GM15510 (cell line): Measurements from ENCODE around the gene PLXNA4.

Experiments
- POLR2A ChIP-seq: IDR thresholded peaks from 3 replicates; pipeline ENCODE4 v1.6.1; 2011; ENCODE audit warnings: borderline replicate concordance; ENCODE audit not compliant: insufficient read length; ENCODE audit errors: extremely low read depth

Gene PLXNA4

DNA sequence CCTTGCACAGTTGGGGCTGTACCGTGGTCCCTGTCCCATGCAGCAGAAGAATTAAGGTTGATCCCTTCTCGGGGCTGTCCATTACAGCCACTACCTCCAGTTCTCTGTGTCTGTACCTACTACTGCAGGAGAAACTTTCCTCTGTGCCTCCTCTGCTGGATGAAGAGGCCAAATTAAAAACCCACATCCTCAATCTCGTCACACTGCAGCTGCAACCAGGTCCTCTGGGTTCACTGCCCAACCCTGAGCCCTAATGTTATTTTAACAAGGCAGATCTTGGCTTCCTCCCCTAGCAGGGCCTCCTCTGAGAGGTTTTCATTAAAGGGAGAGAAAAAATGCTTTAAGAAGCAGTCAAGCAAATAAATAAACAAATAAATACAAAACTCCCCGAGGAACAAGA, 66.6 kb downstream of the PLXNA4 start:
- TF ChIP-seq POLR2A = no peak

- TF ChIP-seq POLR2A = no peak
Observed at GRCh38 chr7:132508724-132509353, 67.4 kb downstream of the PLXNA4 start.

- no peak for TF ChIP-seq POLR2A
Observed at GRCh38 chr7:132504852-132505251, 71.4 kb downstream of the PLXNA4 start.

DNA sequence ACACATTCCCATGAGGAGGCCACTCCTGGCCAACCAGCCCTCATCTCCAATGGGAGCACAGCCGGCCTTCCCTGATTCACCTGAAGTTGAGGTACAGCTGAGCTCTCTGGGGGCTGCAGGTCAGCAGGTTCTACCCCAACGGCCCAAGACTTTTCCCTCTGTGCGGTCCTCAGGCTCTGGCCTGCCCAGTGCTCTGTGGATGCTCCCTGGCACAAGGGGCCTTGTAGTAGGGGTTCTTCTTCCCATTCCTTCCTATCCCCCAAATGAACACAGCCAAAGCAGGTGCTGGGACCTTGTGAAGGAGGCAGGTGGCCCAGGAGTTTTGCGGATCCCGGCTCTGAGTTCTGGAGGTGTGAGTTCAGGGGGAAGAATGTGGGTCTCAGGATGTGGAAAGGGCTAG, 72.2 kb downstream of the PLXNA4 start:
- TF ChIP-seq POLR2A = no peak

- no peak for TF ChIP-seq POLR2A
Observed at GRCh38 chr7:132503415-132503814, 72.9 kb downstream of the PLXNA4 start.

DNA sequence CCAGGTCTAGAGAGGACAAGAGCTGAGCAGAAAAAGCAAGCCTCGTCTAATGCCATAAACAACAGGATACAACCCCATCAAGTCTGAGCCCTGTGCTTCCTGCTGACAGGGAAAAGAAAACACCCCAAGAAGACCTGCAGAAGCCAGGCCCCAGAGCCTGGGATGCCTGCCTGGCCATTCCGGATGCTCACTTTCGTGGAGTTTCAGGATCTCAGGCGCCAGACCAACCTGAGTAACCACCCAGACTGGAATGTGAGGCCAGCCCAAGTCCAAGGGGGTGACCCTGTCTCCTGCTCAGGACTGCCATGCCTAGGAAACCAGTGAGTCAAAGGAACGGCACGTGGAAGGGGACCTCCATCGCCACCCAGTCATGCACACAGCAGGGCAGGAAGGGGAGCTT, 74.3 kb downstream of the PLXNA4 start:
- TF ChIP-seq POLR2A = no peak

- TF ChIP-seq POLR2A = no peak
Observed at GRCh38 chr7:132500727-132501440, 75.4 kb downstream of the PLXNA4 start.

DNA sequence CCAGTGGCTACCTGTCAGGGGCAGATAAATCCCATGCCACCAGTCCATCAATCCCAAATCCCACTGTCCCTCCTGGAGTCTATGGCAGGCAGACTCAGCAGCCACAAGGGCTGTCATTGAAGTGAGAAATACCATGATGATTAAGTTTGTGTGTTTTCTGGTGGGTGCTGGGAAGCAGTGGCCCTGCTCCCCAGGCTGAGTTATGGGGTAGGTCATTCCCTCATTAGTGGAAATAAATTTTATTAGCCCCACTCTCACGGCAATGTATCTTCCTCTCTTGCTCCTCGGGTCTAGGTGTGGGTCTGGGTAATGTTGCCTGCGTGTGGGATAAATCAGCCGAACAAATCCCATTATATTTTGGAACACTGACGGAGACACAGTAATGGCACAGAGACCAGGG, 76.8 kb downstream of the PLXNA4 start:
- no peak for TF ChIP-seq POLR2A

- no peak for TF ChIP-seq POLR2A
Observed at GRCh38 chr7:132499065-132499464, 77.2 kb downstream of the PLXNA4 start.

- TF ChIP-seq POLR2A = no peak
Observed at GRCh38 chr7:132498319-132498718, 78.0 kb downstream of the PLXNA4 start.

GRCh38 chr7:132497098-132497497, 79.2 kb downstream of the PLXNA4 start:
- no peak for TF ChIP-seq POLR2A

GRCh38 chr7:132495936-132496335, 80.3 kb downstream of the PLXNA4 start:
- TF ChIP-seq POLR2A = no peak

DNA sequence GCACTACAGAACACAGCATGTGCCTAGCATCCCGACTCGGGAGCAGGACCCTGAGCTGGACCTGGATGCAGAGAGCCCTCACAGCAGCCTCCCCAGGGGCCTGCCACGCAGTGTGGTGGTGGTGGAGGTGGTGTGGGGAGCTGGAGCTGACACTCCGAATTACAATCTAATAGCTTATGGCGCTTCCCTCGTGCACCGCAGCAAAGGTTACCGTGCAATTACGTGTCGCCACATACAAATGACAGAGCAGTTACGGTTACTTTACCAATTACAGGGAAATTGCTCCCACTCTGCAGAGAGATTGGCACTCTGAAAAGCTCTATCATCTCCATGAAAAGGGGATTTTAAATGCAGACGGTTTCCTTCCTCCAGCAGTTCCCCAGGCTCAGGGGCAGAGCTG, 81.8 kb downstream of the PLXNA4 start:
- TF ChIP-seq POLR2A = no peak

DNA sequence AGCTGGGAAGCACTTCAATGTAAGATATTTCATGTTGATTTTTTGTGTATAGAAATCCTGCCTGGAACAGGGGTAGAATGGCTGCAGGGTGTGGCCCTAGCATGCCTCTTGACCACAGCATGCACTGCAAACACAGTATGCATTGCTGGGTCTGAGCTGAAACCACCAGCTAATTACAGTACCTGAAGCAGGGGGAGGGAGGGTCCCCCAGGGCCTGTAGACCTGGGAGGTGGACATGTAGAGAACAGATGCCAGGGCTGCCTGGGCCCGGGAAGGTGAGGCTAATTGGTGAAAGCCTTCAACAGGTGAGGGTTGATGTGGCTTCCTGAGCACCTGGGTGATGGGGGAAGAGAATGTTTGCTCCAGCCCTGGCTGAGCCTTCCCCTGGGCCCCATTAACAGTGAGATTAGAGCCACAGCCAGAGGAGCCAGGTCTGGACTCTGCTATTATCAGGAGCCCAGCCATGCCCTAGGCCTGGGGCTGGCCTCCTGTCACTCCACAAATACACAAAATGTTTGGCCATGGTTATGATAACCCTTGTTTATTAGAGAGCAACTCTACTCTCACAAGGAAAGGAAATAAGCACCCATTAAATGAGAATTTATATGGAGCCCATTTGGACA, 83.3 kb downstream of the PLXNA4 start:
- no peak for TF ChIP-seq POLR2A

- TF ChIP-seq POLR2A = no peak
Observed at GRCh38 chr7:132491391-132491945, 84.8 kb downstream of the PLXNA4 start.
